Sigmoid colon (tissue), 4 donors: ENCODE results near the gene IQCK.

Source experiments
- EP300 ChIP-seq, 4 donors: sonication (generic); formaldehyde crosslinking; IDR thresholded peaks; one replicate each; pipeline ENCODE4 v1.6.1; 2017; ENCODE audit warnings: antibody characterized with exemption in 4 of 4
- POLR2A ChIP-seq, 2 donors: fragments of 450-650 bp; IDR thresholded peaks; one replicate each; pipeline ENCODE4 v1.6.1; 2016; ENCODE audit warnings: antibody characterized with exemption in 2 of 2, mild to moderate bottlenecking in 2 of 2, moderate library complexity in 2 of 2
- POLR2AphosphoS5 ChIP-seq, 4 donors: sonication (generic); formaldehyde crosslinking; IDR thresholded peaks; one replicate each; pipeline ENCODE4 v1.6.1; 2017; ENCODE audit warnings: antibody characterized with exemption in 4 of 4
- TF ChIP-seq, protein P1 (sequence below), 4 experiments: fragments of 450-650 bp in 3 of 4; fragments of 200-600 bp in 1 of 4; IDR thresholded peaks; one replicate each; pipeline ENCODE4 v1.5.1; 2016 to 2019; ENCODE audit warnings: antibody characterized with exemption in 4 of 4, mild to moderate bottlenecking in 3 of 4, moderate library complexity in 2 of 4

DNA sequence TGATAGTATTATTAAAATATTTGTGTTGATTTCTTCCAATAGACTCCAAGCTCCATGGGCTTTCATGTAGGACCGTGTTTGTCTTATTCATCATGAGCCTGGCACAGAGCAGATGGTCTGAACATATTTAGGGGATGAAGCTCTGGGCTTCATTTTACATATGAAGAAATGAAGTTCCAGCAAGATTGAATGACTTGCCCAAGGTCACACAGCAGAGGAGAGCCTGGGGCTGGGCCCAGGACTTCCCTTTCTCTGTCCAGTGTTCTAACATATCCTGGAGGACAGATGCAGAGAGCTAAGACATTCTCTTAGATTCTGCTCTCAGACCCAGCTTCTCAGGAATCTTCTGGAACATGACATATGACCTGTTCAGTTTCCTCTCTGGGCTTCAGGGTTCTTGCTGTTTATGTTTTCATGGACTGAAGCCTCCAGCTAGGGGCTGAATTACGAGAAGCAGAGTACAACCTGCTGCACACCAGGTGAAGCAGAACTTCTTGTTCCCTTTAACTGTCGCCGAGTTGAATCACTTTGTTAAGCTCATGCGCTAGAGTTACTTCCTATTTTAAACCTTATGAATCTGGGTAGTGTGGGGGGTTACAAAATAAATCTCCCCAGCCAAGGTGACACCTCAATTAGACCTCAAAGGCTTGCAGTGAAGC is 113.0 kb downstream of the IQCK start:
- TF ChIP-seq, protein P1, sequence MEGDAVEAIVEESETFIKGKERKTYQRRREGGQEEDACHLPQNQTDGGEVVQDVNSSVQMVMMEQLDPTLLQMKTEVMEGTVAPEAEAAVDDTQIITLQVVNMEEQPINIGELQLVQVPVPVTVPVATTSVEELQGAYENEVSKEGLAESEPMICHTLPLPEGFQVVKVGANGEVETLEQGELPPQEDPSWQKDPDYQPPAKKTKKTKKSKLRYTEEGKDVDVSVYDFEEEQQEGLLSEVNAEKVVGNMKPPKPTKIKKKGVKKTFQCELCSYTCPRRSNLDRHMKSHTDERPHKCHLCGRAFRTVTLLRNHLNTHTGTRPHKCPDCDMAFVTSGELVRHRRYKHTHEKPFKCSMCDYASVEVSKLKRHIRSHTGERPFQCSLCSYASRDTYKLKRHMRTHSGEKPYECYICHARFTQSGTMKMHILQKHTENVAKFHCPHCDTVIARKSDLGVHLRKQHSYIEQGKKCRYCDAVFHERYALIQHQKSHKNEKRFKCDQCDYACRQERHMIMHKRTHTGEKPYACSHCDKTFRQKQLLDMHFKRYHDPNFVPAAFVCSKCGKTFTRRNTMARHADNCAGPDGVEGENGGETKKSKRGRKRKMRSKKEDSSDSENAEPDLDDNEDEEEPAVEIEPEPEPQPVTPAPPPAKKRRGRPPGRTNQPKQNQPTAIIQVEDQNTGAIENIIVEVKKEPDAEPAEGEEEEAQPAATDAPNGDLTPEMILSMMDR (IDR thresholded peaks at IDR 0.05): no peak
- no peak for TF ChIP-seq POLR2A (IDR thresholded peaks at IDR 0.05)
- no peak for TF ChIP-seq POLR2AphosphoS5 (IDR thresholded peaks at IDR 0.05)
- no peak for TF ChIP-seq EP300 (IDR thresholded peaks at IDR 0.05)
